HG03439 (cell line): ENCODE measurements around the gene PRSS38.

ENCODE experiments used
- ATAC-seq: cut with Tn5 transposase; IDR thresholded peaks from one replicate; pipeline ENCODE4 v1.9.1; 2021; ENCODE audit warnings: mild to moderate bottlenecking, moderate library complexity; ENCODE audit not compliant: unreplicated experiment

Gene PRSS38

GRCh38 chr1:227792216-227793078 lies 23.0 kb upstream of the PRSS38 start:
- ATAC-seq, result no peak

DNA sequence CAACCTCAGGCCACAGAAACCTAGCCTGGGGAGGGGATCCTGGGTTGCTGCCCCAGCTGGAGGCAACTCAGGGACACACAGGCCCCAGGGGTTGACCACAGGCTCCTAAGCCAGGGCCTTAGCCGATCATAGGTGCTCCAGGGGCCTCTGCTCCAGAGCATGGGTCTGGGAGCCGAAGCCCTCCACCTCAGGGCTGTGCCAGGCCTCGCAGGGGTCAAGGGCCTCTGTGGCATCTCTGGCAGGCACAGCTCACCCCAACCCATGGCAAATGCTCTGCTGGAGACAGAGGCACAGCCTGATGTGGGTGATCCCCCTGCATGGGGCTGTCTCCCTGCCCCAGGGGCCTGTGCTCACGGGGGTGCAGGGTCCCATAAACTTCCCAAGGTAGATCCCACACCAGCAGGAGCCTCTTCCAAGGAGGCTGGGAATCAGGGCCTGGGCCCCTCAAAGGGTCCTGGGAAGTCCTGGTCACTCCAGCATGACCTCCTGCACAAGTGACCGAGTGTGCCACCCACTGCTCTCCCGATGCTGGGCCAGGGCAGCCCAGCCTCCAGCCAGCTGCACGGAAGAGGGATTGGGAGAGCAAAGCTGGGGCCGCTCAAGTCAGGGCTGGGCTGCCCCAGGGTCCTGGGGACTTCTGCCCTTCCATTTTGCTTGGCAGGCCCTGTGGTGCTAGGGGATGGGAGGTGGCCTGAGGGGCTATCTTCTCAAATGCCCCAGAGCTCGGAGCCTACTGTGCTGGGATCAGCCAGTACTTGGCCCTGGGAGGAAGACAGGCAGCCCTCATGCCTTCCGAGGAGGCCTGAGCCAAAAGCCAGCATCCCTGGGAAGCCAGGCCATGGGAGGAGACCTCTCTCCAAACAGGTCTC lies 22.2 kb upstream of the PRSS38 start:
- no peak for ATAC-seq

DNA sequence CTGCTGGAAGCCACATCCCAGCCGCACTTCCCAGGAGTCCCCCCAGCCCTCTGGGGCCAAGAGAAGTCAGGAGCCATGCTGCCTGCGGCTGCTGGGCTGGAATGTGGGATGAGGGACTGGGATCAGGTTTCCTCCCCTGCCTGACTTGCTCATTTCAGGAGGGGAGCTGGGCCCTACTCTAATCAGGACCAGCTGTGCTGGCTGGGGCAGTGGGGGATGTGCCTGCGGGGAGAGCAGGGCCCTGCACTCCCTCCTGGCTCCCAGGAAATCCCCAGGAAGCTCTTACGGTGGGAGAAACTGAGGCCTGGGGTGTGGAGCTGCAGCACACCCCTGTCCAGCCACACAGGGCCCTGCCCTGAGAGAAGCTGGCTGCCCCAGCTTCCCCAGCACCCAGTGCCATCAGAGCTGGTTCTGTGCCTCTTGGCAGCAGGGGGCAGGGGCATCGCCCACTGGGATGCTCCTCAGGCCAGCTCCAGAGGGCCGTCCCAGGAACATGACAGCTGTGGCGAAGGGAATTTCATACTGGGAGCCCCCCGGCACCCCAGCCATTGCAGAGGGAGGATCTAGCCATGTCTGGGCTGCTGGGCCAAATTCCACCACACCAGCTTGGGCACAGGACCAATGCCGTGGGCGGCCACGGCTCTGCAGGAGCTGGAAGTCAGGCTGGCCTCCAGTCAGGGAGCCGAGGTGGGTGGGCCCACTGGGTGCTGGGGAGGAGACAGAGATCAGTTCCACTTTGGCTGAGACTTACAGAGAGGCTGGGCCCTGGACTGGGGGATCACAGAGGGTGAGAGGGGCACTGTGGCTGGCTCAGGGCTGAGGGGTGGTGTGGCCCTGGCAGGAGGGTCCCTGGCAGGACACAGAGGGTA lies 21.3 kb upstream of the PRSS38 start:
- no peak for ATAC-seq

DNA sequence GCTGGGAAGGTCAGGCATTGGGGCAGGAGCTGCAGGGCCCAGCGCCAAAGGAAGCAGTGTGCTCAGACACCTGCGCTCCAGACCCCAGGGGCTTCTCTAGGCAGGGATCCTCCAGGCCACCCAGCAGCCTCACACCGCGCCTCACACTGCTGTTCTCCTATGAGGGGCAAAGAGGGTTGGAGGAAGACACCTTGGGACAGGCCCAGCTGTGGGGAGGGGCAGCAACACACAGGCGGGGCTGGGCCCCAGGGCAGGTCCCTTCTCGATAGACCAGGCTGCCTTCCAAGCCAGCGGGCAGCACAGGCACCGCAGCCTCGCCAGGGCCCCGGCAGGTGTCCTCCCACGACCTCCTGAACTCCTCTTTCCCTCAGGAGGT lies 20.7 kb upstream of the PRSS38 start:
- no peak for ATAC-seq

DNA sequence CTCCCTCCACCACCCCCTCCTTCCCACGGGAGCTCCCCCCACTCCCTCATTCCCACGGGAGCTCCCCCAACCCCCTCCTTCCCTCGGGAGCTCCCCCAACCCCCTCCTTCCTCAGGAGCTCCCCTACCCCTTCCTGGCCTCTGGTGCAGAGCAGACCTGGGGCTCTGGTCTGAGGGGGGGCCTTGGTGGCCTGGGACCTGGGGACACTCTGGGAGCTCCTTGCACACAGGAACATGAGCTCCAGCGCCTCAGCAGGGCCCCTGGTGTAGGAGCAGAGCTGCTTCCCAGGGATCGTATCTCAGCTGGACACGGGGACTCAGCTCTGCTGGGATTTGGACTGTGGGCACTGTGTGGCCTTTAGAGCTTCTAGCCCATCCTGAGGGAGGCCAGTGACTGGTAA lies 19.7 kb upstream of the PRSS38 start:
- no peak for ATAC-seq

GRCh38 chr1:227796359-227796915 lies 19.0 kb upstream of the PRSS38 start:
- ATAC-seq, result no peak

- no peak for ATAC-seq
Observed at GRCh38 chr1:227797144-227797543, 18.3 kb upstream of the PRSS38 start.

DNA sequence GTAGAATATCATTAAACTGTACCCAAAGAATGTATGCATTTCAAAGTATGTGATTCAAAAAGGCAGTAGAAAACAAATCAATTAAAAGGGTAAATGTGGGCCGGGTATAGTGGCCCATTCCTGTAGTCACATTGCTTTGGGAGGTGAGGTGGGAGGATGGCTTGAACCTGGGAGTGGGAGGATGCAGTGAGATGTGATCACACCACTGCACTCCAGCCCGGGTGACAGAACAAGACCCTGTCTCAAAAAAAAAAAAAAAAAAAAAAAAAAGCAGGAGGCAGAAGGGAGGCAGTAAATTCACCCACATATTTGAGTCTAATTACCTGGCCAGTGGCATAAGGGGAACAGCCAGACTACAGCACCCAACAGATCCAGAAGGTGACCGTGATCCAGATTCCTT lies 17.9 kb upstream of the PRSS38 start:
- no peak for ATAC-seq

DNA sequence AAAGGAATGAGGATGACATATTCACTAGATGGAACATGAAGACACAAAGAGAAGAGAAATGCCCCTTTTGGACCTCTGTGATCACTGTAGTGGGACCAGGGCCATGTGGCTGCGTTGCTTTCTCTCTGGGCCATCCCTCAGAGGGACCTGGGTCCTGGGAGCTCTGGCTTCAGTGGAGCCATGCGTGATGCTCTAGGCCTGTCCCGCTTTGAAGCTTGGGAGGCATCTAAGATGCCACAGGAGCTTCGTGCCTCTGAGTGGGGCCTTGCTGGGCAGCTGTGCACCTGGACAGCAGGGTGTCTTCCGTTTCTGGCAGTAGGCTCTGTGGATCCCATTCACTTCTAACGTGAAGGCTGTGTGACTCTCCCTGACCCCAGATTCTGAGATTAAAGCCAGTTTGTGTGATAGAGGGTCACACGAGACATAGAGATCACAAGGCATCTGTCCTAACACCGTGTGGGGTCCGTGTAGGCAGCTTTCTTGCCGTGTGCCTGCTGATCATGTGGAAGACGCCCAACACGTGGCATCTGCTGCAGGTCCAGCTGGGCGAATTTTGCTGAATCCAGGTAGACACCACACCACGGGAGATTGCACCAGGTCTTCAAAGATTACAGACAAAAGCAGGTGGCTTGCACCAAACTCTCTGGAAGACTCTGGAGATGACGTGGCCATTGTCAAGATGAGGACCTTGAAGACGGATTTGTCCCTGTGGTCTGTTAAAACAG lies 17.2 kb upstream of the PRSS38 start:
- no peak for ATAC-seq

DNA sequence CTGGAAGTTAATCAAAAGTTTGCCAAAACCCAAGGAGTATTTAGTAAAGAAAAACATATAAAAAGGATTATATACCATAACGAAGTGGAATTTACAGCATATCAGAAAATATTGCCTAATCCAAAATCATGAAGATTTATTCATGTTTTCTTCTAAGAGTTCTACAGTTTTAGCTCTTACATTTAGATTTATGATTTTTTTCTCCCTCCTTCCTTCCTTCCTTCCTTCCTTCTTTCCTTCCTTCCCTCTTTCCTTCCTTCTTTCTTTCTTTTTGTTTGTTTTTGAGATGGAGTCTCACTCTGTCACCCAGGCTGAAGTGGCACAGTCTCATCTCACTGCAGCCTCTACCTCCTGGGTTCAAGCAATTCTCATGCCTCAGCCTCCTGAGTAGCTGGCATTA lies 15.7 kb upstream of the PRSS38 start:
- no peak for ATAC-seq

GRCh38 chr1:227803933-227804332 lies 11.5 kb upstream of the PRSS38 start:
- no peak for ATAC-seq

- ATAC-seq, result no peak
Observed at GRCh38 chr1:227805606-227806197, 9.8 kb upstream of the PRSS38 start.

- no peak for ATAC-seq
Observed at GRCh38 chr1:227808566-227808965, 6.9 kb upstream of the PRSS38 start.

DNA sequence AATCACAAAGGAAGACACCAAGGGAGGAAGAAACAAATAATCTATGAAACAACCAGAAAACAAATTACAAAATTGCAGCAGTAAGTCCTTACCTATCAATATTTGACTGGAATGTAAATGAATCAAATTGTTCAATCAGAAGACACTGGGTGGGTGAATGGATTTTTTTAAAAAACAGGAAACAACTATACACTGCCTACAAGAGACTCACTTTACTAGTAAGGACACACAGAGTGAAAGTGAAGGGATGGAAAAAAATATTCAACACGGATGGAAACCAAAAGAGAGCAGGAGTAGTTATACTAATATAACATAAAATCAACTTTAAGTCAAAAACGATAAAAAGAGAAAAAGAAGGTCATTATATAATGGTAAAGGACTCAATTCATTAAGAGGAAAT lies 6.4 kb upstream of the PRSS38 start:
- no peak for ATAC-seq

- ATAC-seq, result no peak
Observed at GRCh38 chr1:227813962-227814361, 1.5 kb upstream of the PRSS38 start.

- no peak for ATAC-seq
Observed at GRCh38 chr1:227816750-227817446, 1.4 kb downstream of the PRSS38 start.

DNA sequence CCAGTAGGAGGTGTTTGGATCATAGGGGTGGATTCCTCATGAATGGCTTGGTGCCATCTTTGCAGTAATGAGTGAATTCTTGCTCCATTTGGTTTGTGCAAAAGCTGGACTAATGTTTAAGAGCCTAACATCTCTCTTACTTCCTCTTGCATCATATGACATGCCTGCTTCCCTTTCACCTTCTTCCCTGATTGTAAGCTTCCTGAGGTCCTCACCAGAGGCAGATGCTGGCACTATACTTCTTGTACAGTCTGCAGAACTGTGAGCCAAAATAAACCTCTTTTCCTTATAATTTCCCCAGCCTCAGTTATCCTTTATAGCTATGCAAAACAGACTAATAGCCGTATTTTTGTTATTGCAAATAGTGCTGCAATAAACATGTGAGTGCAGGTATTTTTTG lies 8.1 kb downstream of the PRSS38 start:
- ATAC-seq, result no peak

GRCh38 chr1:227824204-227824603 lies 8.7 kb downstream of the PRSS38 start:
- no peak for ATAC-seq

DNA sequence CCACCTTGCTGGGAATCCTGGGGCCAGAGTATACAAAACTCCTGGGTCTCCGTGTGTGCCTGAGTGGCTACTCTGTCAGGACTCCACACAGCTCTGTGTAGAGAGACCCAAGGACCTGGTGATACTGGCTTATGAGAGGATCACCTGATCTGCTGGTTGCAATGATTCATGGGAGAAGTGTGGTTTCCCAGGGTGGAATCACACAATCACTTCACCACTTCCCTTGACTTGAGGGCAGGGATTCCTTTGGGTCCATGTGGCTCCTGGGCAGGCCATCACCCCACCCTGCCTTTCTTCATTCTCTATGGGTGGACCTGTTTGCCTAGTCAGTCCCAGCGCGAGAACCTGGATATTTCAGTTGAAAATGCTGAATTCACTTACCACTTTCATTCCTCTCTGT lies 13.3 kb downstream of the PRSS38 start:
- no peak for ATAC-seq
